T-helper 1 cell treated with Interleukin-12 subunit alpha and Interleukin-12 subunit beta and Interleukin-4 antibody, amounts not matched to agents 30 ng/mL and 1 ng/mL, for 36 hours (primary cell): Measurements from ENCODE around the gene LRPAP1. TPM values are rescaled to one million over a fixed set of nuclear protein-coding genes. Genes with fewer than 3 reads are reported as not detected.

Experiments
- intact Hi-C: fragments of 100-400 bp; cut with micrococcal nuclease; formaldehyde crosslinking; loops from one replicate; pipeline ENCODE4 v1.15.1; 2024
- total RNA-seq: library from RNA; stranded (reverse); gene quantifications from 2 replicates; pipeline ENCODE4 v1.2.3, GENCODE V29; 2022

LRPAP1 gene
- total RNA-seq, 1 donor from 2014 or later = 74.1 TPM

- intact Hi-C loops = loop anchor here (1.0 to 10.0 kb wide), 6 partner anchors 422 to 1811 kb away; partner anchors contain the start of genes CFAP99, GRK4, HAUS3 and NOP14
These were observed 665 bp upstream of the LRPAP1 start for GRCh38 chr4:3532751-3533422.

DNA sequence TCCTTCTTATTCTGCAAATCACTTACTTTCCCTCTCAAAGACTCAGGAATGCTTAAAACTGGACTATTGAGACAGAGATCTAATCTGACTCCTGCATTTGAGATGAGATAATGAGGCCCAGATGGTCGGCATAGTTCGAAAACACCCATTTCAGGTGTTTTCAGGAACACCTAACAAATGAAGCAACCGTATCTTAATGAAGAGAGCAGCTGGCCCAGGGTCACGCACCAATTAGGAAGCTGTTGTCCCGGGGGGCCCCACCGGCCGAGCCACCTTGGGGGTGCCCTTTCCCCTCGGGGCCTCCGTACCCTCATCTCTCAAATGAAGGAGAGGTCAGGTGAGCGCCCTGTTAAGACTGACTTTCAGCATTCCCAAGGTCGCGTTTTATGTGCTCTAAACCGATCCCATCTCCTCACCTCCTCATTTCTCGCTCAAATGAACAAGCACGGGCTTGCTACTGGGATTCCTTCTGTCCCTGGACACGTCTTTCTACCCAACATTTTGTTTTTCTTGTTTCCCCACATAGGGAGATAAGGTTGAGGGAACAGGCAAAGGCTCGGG is 824 bp downstream of the LRPAP1 start:
- intact Hi-C loops = loop anchor here (5.0 to 10.0 kb wide), 5 partner anchors 484 to 1809 kb away; partner anchors contain the start of genes CFAP99, GRK4, HAUS3 and NOP14

GRCh38 chr4:3530663-3531254 is 1.5 kb downstream of the LRPAP1 start:
- intact Hi-C loops = loop anchor here (5.0 to 10.0 kb wide), 5 partner anchors 483 to 1808 kb away; partner anchors contain the start of genes CFAP99, GRK4, HAUS3 and NOP14

DNA sequence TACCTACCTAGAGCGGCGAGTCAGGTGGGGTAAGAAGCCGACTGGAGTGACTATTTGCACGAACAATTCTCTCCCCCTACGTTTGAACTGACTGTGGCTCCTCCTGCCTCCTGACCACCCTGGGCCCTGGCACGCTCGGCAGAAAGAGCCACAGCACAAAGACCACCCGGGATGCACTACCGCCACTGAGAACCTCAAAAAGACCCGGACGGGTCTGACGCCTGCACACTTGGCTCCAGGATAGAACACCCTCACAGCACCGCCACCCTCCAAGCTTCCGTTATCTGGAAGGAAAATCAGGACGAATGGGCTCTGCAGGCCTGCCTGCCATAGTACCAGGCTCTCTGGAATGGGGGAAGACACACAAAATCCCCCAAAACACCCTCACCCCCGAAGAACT is 2.2 kb downstream of the LRPAP1 start:
- intact Hi-C loops = loop anchor here (5.0 to 10.0 kb wide), 5 partner anchors 483 to 1808 kb away; partner anchors contain the start of genes CFAP99, GRK4, HAUS3 and NOP14

- intact Hi-C loops = no loop called here
These were observed 2.9 kb downstream of the LRPAP1 start for GRCh38 chr4:3529363-3529762.

GRCh38 chr4:3527914-3528876 is 4.0 kb downstream of the LRPAP1 start:
- intact Hi-C loops = no loop called here

DNA sequence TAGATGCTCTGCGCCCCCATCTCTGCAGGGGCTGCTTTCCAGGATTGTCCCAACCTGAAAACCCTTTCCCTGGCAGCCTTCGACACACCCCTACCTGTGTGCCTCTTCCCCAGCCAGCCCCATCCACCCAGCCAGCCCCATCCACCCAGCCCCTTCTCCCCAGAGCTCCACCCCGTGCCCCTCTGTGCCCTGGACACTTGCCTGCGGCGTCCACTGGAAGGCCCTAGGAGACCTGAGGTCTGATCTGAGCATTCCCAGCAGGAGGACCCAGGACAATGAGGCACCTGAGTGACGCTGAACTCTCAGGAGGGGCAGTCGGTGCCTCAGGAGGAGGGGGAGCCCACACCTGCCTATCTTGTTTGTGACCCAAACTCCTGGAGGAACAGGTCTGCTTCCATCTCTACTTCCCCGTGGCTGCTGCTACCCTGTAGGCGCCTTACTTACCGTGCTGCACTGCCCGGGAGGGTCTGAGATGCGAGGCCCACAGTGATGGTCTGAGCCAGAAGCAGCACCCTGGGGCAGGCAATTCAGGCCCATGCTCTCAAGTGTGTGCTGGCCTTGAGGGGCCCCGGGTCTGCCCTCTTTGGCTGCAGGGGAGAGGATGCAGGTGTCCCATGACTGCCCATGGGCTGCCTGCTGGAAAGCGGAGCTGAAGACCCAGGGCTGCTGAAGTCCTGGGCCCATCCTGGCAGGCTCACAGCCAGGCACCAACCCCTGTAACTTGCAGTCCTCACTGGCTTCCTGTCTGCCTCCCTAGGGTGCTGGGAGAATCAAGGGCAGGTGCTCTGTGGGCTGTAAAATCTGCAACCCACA is 4.9 kb downstream of the LRPAP1 start:
- intact Hi-C loops = no loop called here

DNA sequence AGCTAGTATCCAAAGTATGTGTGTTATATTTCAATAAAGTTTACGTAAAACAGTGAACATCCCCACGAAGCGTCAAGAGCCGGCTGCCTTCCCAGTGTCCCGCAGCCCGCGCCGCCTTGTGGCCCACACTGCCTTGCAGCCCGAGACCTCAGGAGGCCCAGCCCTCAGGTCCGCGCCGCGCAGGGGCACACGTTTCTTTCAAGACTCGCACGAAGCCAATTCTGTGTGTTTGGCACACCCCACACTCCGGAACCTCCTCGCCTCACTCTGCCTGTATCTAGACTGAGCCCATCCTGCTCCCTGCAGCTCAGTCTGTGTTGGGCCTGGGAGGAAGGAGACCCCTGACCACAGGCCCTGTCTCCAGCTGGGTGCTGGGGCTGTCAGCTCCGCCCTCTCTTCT is 5.8 kb downstream of the LRPAP1 start:
- intact Hi-C loops = no loop called here

DNA sequence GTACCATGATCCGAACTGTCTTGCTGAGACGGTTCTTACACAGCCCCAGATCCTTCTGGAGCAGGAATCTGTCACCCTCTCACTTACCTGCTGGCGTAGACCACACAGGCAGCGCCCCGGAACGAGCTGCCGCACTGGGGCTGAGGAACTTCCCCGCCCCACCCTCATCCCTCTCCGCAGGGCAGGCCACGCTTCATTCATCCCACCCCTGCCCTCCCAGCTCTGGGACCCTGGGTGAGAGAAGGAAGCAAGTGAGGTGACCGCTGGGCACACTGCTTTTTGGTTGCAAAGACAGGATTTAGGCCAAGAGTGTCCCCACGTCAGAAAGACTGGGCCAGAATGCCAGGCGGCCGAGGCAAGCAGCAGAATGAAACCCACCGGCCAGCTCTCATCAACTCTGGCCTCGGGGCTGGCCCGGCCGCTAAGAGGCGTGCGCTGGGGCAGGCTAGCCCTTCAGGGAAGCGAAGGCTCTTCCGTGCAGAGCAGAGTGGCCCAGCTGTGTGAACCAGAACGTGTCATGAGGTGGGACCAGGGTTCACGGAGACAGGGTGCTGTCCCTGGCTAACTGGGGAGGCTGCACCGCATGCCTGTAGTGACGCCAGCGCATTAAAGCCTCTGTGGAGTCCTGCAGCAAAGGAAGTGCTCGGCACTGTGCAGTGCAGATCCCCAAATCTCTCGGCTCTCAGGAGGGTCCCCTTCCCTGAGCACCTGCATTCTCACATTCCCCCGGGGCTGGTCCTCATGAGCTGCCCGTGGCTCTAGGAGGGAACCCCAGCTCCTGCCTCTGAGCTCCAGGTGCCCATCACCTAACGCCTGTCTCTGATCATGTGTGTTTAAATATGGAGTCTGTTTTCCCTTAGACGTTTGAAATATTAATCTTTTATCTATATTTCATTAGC is 6.4 kb downstream of the LRPAP1 start:
- intact Hi-C loops = no loop called here

DNA sequence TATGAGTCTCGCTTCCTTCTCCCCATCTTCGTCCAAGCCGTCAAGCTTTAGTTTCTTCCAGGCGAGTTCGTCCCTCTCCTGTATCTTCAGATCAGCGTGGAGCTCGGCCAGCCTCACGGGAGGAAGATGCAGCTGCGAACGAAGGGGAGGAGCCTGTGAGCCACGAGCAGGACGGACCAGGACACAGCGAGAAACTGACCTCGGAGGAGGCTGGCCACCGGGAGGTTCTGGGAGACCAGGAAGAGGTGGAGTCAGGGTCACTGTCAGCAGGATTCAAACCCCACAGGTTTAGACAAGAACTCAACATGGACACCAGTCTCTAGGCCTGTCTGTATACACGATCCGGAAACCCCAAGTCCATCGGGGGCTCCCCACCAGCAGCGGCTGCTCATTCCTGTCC is 7.3 kb downstream of the LRPAP1 start:
- intact Hi-C loops = no loop called here

- intact Hi-C loops = no loop called here
These were observed 7.9 kb downstream of the LRPAP1 start for GRCh38 chr4:3524349-3524748.

DNA sequence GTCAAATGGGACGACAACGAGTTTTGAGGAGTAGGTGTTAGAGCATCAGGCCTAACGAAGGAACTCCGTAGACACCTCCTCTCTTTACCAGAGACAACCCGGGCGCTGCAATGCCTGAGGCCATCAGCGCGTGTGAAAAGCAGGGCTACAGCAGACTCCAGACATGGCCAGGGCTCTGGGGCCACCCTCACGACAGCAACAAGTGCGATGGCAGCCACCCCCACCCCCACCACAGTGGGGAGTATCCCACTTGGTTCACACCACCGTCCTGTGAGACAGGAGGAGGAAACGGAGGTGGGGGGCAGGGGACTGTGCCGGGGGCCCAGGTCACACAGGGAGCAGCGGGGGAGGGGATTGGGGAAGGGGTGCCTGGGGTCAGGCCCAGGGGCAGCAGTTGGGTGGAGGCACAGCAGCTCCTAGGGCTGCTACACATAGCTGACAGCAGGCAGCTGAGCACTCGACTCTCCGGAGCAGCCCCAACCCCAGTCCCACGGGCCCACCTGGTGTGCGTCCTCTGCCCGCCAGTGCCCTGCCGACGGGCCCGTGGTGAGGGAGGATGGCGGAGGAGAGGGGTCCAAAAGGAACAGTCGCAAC is 8.5 kb downstream of the LRPAP1 start:
- intact Hi-C loops = no loop called here

GRCh38 chr4:3523146-3523627 is 9.0 kb downstream of the LRPAP1 start:
- intact Hi-C loops = no loop called here

DNA sequence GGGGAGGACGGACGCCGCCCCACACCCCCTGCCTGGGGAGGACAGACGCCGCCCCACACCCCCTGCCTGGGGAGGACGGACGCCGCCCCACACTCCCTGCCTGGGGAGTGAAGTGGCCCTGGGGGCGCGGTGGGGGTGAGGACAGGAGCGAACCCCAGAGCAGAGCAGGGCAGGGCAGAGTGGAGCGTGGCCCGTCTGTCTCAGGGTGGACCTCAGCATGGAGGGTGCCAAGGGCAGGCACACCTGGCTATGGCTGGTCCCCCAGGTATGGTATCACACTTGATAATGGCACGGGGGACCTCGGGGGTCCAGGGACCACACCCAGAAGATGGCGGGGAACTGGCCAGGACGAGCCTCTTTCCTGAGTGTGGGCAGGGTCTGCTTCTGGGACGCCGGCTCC is 9.6 kb downstream of the LRPAP1 start:
- intact Hi-C loops = no loop called here

GRCh38 chr4:3522326-3522640 is 9.9 kb downstream of the LRPAP1 start:
- intact Hi-C loops = no loop called here

- intact Hi-C loops = no loop called here
These were observed 10.4 kb downstream of the LRPAP1 start for GRCh38 chr4:3521621-3522325.

DNA sequence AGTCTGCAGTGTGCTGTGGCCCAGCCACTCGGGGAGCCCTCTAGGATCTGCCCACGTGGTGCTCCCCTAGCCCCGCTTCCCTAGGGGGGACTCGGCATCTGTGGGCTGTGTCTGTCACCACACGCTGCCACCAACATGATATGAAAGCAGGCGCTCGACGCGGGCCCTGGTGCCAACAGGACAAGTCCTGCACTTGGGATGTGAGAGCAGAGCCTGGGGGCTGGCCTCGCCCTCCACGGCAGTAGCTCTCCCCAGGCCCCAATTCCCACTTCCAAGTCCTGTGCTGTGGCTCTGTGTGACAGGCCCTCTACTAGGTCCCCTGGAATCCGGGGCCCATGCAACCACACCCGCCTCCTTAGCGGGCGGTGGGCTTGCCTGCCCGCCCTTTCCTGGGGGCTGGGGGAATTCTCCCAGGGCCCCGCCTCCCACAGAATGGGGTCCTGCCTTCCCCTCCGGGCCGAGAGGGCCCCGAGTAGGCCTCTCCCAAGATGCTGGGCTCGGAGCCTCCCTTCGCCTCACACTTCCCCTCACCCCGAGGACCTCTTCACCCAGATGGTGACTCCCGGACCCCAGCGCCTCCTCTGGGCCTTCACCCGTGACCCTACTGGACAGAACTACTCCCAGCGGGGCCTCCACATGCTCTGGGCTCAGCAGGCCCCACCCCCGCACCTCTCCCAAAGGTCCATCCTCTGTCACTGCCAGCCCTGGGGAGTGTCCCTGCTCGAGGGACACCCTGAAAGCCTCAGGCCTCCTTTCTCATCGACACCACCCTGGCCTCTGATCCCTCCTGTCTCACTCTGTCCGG is 11.2 kb downstream of the LRPAP1 start:
- intact Hi-C loops = no loop called here

DNA sequence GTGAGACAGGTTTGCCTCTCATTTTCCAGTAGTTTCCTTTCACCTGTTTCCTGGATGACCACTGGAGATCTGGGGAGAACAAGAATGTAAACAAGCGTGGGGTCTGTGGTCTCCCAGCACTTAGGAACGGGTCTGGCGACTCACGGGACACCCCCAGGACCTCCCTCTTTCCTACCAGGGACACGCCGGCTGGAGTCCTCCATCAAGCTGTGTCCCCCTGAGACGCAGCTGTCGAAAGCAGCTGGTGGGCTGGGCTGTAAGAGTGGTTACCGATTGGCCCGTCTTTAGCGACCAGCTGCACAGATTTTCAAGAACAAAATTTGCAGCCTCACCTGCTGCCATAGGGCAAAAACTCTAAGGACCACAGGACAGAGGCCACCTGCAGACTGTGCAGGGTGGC is 11.9 kb downstream of the LRPAP1 start:
- intact Hi-C loops = no loop called here
